ENCODE data around the gene IQGAP1. TPM values are rescaled to one million over a fixed set of nuclear protein-coding genes. Genes with fewer than 3 reads are reported as not detected.
"Not testable (repeated sequence)": the region's sequence is repeated elsewhere in the genome, so short reads cannot be mapped to it uniquely, and the experiment has no call there.

Gene IQGAP1
- total and polyA plus RNA-seq, 7 donors: 31.1 to 72.2 (median 44.1) TPM

DNA sequence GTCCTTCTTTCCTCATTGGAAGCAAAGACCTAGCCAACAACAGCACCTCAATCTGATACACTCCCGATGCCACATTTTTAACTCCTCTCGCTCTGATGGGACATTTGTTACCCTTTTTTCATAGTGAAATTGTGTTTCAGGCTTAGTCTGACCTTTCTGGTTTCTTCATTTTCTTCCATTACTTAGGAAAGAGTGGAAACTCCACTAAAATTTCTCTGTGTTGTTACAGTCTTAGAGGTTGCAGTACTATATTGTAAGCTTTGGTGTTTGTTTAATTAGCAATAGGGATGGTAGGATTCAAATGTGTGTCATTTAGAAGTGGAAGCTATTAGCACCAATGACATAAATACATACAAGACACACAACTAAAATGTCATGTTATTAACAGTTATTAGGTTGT lies 112.1 kb downstream of the IQGAP1 start:
- no peaks in the 10 kb centered on the region for H3K4me1 ChIP-seq
- TF ChIP-seq, protein P1, sequence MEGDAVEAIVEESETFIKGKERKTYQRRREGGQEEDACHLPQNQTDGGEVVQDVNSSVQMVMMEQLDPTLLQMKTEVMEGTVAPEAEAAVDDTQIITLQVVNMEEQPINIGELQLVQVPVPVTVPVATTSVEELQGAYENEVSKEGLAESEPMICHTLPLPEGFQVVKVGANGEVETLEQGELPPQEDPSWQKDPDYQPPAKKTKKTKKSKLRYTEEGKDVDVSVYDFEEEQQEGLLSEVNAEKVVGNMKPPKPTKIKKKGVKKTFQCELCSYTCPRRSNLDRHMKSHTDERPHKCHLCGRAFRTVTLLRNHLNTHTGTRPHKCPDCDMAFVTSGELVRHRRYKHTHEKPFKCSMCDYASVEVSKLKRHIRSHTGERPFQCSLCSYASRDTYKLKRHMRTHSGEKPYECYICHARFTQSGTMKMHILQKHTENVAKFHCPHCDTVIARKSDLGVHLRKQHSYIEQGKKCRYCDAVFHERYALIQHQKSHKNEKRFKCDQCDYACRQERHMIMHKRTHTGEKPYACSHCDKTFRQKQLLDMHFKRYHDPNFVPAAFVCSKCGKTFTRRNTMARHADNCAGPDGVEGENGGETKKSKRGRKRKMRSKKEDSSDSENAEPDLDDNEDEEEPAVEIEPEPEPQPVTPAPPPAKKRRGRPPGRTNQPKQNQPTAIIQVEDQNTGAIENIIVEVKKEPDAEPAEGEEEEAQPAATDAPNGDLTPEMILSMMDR (IDR thresholded peaks at IDR 0.05): no peak
- intact Hi-C loops (cut with DNase I): no loop called here
- no peak overlapping the region for H3K27ac ChIP-seq
- H3K9me3 ChIP-seq: no peaks in the 10 kb centered on the region
- no peak overlapping the region for H3K4me3 ChIP-seq
- 81 to 89% (median 82%) methylated on average over 2 of the region's 2 CpGs for WGBS, 3 donors
- no peak for DNase-seq
- no peak for ATAC-seq
- H3K27me3 ChIP-seq (ENCODE audit: insufficient read depth in 3 of 3, low read length in 2 of 3): no peaks in the 10 kb centered on the region
- H3K36me3 ChIP-seq (ENCODE audit: insufficient read depth in 1 of 2, low read depth in 1 of 2): peaks cover 20 to 80% of the 10 kb centered on the region in 2 donors

DNA sequence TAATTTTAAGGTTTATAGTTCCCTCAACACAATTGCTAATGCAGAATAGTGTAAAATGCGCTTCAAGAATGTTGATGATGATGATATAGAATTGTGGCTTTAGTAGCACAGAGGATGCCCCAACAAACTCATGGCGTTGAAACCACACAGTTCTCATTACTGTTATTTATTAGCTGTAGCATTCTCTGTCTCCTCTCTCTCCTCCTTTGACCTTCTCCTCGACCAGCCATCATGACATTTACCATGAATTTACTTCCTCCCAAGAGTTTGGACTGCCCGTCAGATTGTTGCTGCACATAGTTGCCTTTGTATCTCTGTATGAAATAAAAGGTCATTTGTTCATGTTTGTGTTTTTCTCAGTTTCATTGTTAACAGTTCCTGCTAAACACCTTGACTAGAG lies 113.9 kb downstream of the IQGAP1 start:
- DNase-seq: no peak
- intact Hi-C loops (cut with DNase I): no loop called here
- Histone ChIP-seq H3K4me3 (no peak overlapping the region), H3K36me3 (ENCODE audit: insufficient read depth in 1 of 2, low read depth in 1 of 2) (peaks cover 16 to 75% of the 10 kb centered on the region in 2 donors), H3K27ac (no peak overlapping the region), H3K9me3 (no peaks in the 10 kb centered on the region), H3K4me1 (no peaks in the 10 kb centered on the region), H3K27me3 (ENCODE audit: insufficient read depth in 3 of 3, low read length in 2 of 3) (no peaks in the 10 kb centered on the region)
- 66 to 72% (median 68%) methylated on average over 4 of the region's 4 CpGs for WGBS, 3 donors
- TF ChIP-seq, protein P1 (IDR thresholded peaks at IDR 0.05): no peak
- ATAC-seq: no peak

DNA sequence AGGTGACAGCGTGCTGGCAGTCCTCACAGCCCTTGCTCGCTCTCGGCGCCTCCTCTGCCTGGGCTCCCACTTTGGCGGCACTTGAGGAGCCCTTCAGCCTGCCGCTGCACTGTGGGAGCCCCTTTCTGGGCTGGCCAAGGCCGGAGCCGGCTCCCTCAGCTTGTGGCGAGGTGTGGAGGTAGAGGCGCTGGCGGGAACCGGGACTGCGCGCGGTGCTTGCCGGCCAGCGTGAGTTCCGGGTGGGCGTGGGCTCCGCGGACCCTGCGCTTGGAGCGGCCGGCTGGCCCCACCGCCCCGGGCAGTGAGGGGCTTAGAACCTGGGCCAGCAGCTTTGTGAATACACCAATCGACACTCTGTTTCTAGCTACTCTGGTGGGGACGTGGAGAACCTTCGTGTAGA lies 122.7 kb downstream of the IQGAP1 start:
- ATAC-seq; H3K36me3 ChIP-seq (ENCODE audit: insufficient read depth in 1 of 2, low read depth in 1 of 2); intact Hi-C loops (cut with DNase I); H3K9me3 ChIP-seq; H3K27me3 ChIP-seq (ENCODE audit: insufficient read depth in 3 of 3, low read length in 2 of 3); DNase-seq; H3K27ac ChIP-seq; H3K4me3 ChIP-seq; H3K4me1 ChIP-seq: not testable (repeated sequence)
- 93 to 98% (median 96%) methylated on average over 26 to 29 of the region's 29 CpGs for WGBS, 3 donors

DNA sequence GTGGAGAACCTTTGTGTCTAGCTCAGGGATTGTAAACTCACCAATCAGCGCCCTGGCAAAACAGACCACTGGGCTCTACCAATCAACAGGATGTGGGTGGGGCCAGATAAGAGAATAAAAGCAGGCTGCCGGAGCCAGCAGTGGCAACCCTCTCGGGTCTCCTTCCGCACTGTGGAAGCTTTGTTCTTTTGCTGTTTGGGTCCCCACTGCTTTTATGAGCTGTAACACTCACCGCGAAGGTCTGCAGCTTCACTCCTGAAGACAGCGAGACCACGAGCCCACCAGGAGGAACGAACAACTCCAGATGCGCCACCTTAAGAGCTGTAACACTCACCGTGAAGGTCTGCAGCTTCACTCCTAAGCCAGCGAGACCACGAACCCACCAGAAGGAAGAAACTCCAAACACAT lies 123.2 kb downstream of the IQGAP1 start:
- H3K9me3 ChIP-seq; H3K4me3 ChIP-seq; H3K27me3 ChIP-seq (ENCODE audit: insufficient read depth in 3 of 3, low read length in 2 of 3); ATAC-seq; H3K27ac ChIP-seq; H3K4me1 ChIP-seq; H3K36me3 ChIP-seq (ENCODE audit: insufficient read depth in 1 of 2, low read depth in 1 of 2); intact Hi-C loops (cut with DNase I); DNase-seq: not testable (repeated sequence)
- WGBS, 3 donors: 88 to 89% (median 88%) methylated on average over 11 to 13 of the region's 13 CpGs

DNA sequence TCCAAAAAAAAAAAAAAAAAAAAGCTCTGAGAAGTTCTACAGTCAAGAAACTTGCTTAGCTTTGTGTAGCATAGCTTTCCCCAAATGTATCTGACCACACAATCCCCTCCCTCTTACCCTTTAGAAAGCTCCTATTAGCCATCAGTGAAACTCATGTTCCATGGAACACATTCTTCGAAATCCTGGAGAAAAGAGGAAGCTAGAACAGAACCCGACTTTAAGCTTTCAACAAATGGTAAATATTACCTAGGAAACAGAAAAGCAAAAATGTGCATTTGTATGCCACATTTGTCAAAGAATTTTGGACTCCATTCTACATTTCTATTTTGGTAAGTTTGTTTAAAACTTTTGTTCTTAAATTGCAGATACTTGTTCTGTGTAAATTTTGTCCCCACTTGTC lies 124.2 kb downstream of the IQGAP1 start:
- WGBS, 3 donors: 70 to 74% (median 74%) methylated on average over 2 of the region's 2 CpGs
- ATAC-seq: no peak

More for the DNA sequence above, 124.2 kb downstream of the IQGAP1 start:
- intact Hi-C loops (cut with DNase I): no loop called here
- no peaks in the 10 kb centered on the region for H3K9me3 ChIP-seq
- no peaks in the 10 kb centered on the region for H3K36me3 ChIP-seq (ENCODE audit: insufficient read depth in 1 of 2, low read depth in 1 of 2)
- no peak for DNase-seq
- no peak overlapping the region for H3K4me3 ChIP-seq
- TF ChIP-seq, protein P1 (IDR thresholded peaks at IDR 0.05): no peak
- H3K27ac ChIP-seq: no peak overlapping the region
- no peaks in the 10 kb centered on the region for H3K4me1 ChIP-seq
- H3K27me3 ChIP-seq (ENCODE audit: insufficient read depth in 3 of 3, low read length in 2 of 3): no peaks in the 10 kb centered on the region

Data from psoas muscle (tissue), 8 donors.